Camera-type eye (tissue), 1 donor: ENCODE measurements around the gene WFDC10B. TPM values are rescaled to one million over a fixed set of nuclear protein-coding genes. Genes with fewer than 3 reads are reported as not detected.

Experiments
- total RNA-seq: library from RNA; depleted of rRNA; stranded (reverse); fragments of >200 nt; gene quantifications from one replicate; pipeline ENCODE4 v1.2.3, GENCODE V29; 2014

WFDC10B gene
- total RNA-seq = not detected

DNA sequence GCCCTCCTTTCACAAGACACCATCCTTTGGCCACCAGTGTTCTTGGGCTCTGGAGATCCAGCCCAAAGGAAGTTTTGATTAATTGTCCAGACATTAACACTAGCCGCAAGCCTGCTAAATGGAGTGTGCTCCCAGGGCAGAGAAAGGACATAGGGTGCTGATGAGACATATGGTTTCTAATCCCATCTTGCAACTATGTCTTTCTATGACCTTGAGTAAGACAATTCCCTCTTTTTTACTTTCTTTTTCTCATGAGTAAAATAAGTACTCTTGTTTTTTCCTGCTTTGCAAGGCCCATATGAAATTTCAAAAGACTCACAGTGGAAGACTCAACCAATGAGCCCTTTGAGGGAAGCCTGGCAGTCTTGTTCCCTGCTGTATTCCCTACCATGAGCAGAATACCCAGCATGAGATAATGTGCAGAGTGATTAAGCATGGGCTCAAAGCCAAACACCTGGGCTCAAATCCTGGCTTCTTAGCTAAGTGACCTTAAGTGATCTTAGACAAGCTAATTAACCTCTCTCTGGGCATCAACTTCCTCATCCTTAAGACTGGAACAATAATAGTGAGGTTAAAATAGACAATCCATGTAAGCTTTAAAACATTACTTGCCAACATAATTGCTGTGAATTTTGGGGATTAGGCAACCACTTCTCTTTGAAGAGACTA lies at the start of gene WFDC10B:
WFDC10B (minus strand) TSS at position 51 of the 669 bp plus-strand sequence. CDS start 19,027 bp downstream, outside the sequence.

GRCh38 chr20:45722047-45722446 lies 17.2 kb upstream of the WFDC10B start, which contains the start of gene SPINT4:
TSS of gene SPINT4 (plus strand) at chr20:45722347. CDS start at chr20:45722368, 21 bp downstream.

DNA sequence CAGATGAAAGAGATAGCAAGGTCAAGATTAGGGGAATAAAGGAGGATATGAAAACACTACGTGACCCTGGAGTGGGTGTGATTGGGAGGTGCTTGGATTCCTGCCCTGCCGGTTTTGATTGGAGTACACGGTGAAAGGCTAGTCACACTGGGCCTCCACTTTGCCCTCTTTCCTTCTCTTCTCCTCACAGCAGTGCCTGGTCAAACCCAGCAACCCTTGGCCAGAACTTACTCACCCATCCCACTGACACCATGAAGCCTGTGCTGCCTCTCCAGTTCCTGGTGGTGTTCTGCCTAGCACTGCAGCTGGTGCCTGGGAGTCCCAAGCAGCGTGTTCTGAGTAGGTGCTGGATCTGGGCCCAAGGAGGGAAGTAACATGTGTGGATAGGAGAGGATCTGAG lies 2.9 kb downstream of the WFDC10B start, which contains the start of gene WFDC13:
WFDC13 (plus strand) TSS at position 166 of the 400 bp plus-strand sequence; CDS start at position 252, 86 bp downstream.

DNA sequence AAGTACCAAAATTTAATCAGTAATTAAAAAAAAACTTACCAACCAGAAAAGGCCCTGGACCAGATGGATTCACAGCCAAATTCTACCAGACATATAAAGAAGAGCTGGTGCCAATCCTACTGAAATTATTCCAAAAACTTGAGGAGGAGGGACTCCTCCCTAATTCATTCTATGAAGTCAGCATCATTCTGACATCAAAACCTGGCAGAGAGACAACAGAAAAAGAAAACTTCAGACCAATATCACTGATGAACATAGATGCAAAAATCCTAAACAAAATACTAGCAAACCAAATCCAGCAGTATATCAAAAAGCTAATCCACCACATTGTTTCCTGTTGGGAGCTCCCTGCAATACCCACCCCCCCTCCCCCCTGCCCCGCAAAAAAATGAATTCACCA lies 34.7 kb downstream of the WFDC10B start, which contains the start of gene WFDC11:
WFDC11 (minus strand) TSS at position 101 of the 400 bp plus-strand sequence. CDS start 19,639 bp downstream, outside the sequence.

Other genes starting within 250 kb of the WFDC10B start
- gene WFDC2, start 235.3 kb downstream of the WFDC10B start, total RNA-seq = 2.4 TPM
- not detected for gene SPINT3, start 189.4 kb downstream of the WFDC10B start, total RNA-seq
- not detected for gene WFDC6, start 165.5 kb downstream of the WFDC10B start, total RNA-seq
- gene EPPIN, start 157.6 kb downstream of the WFDC10B start, total RNA-seq = not detected
- gene WFDC8, start 125.7 kb downstream of the WFDC10B start, total RNA-seq = not detected
- gene WFDC10A, start 75.3 kb downstream of the WFDC10B start, total RNA-seq = not detected
- gene WFDC9, start 73.7 kb downstream of the WFDC10B start, total RNA-seq = not detected
- gene WFDC11, start 34.8 kb downstream of the WFDC10B start, total RNA-seq = not detected
- gene WFDC13, start 3.0 kb downstream of the WFDC10B start, total RNA-seq = not detected
- not detected for gene SPINT4, start 17.3 kb upstream of the WFDC10B start, total RNA-seq
- gene WFDC3, start 86.9 kb upstream of the WFDC10B start, total RNA-seq = not detected
- 17.8 TPM for gene DNTTIP1, start 86.9 kb upstream of the WFDC10B start, total RNA-seq
- 15.3 TPM for gene UBE2C, start 107.6 kb upstream of the WFDC10B start, total RNA-seq
- 93.6 TPM for gene TNNC2, start 122.3 kb upstream of the WFDC10B start, total RNA-seq
- 86.1 TPM for gene SNX21, start 128.8 kb upstream of the WFDC10B start, total RNA-seq
- gene ACOT8, start 152.4 kb upstream of the WFDC10B start, total RNA-seq = 36.1 TPM
- gene ZSWIM3, start 152.6 kb upstream of the WFDC10B start, total RNA-seq = 16.2 TPM
- gene ZSWIM1, start 176.2 kb upstream of the WFDC10B start, total RNA-seq = 9.4 TPM
- gene SPATA25, start 182.6 kb upstream of the WFDC10B start, total RNA-seq = 7.6 TPM
- 12.8 TPM for gene NEURL2, start 186.2 kb upstream of the WFDC10B start, total RNA-seq
- gene CTSA, start 186.3 kb upstream of the WFDC10B start, total RNA-seq = 50.5 TPM
- gene PLTP, start 207.1 kb upstream of the WFDC10B start, total RNA-seq = 58.0 TPM
- 41.5 TPM for gene PCIF1, start 229.7 kb upstream of the WFDC10B start, total RNA-seq